H9 (cell line): ENCODE data around the gene TADA2A. TPM values are rescaled to one million over a fixed set of nuclear protein-coding genes. Genes with fewer than 3 reads are reported as not detected.

Source experiments
- DNase-seq: peaks from one replicate; pipeline ENCODE4 v3.0.0-alpha.2; 2017
- H2AFZ ChIP-seq: one replicate; pipeline ENCODE4 v1.6.1; 2013; ENCODE audit warnings: mild to moderate bottlenecking, low read length, control low read depth, moderate library complexity
- H2AK5ac ChIP-seq: 2 replicates; pipeline ENCODE4 v1.6.1; 2013; ENCODE audit warnings: low read length, control low read depth, mixed read lengths; ENCODE audit not compliant: insufficient read length
- H2BK120ac ChIP-seq: one replicate; pipeline ENCODE4 v1.6.1; 2013; ENCODE audit warnings: low read depth, mild to moderate bottlenecking, low read length, control low read depth, inconsistent platforms; ENCODE audit not compliant: poor library complexity, severe bottlenecking
- H2BK12ac ChIP-seq: 2 replicates; pipeline ENCODE4 v1.6.1; 2013; ENCODE audit warnings: low read length, control low read depth, mixed read lengths, low read depth; ENCODE audit not compliant: insufficient read length
- H2BK15ac ChIP-seq: 2 replicates; pipeline ENCODE4 v1.6.1; 2013; ENCODE audit warnings: low read depth, low read length, control low read depth
- H2BK20ac ChIP-seq: one replicate; pipeline ENCODE4 v1.6.1; 2013; ENCODE audit warnings: low read depth, mild to moderate bottlenecking, low read length, control low read depth, inconsistent platforms; ENCODE audit not compliant: poor library complexity, severe bottlenecking
- H2BK5ac ChIP-seq: 2 replicates; pipeline ENCODE4 v1.6.1; 2013; ENCODE audit warnings: low read length, control low read depth, mixed read lengths; ENCODE audit not compliant: insufficient read length
- H3K14ac ChIP-seq: 2 replicates; pipeline ENCODE4 v1.6.1; 2013; ENCODE audit warnings: low read length, control low read depth; ENCODE audit not compliant: insufficient read depth
- H3K18ac ChIP-seq: 2 replicates; pipeline ENCODE4 v1.6.1; 2013; ENCODE audit warnings: low read depth, mild to moderate bottlenecking, mixed read lengths, low read length, control low read depth; ENCODE audit not compliant: insufficient read length
- H3K23ac ChIP-seq: 2 replicates; pipeline ENCODE4 v1.6.1; 2013; ENCODE audit warnings: low read length, control low read depth, mixed read lengths, low read depth; ENCODE audit not compliant: insufficient read length
- H3K23me2 ChIP-seq: 2 replicates; pipeline ENCODE4 v1.6.1; 2013; ENCODE audit warnings: low read depth, mild to moderate bottlenecking, mixed read lengths, low read length, control low read depth; ENCODE audit not compliant: insufficient read length, poor library complexity, severe bottlenecking
- H3K27ac ChIP-seq: 2 replicates; pipeline ENCODE4 v1.5.1; 2013; ENCODE audit warnings: low read length, control low read depth, mixed read lengths, low read depth; ENCODE audit not compliant: insufficient read length
- H3K27me3 ChIP-seq: 2 replicates; pipeline ENCODE4 v1.6.1; 2013; ENCODE audit warnings: low read length, control low read depth, inconsistent platforms; ENCODE audit not compliant: insufficient read depth
- H3K4ac ChIP-seq: 2 replicates; pipeline ENCODE4 v1.6.1; 2013; ENCODE audit warnings: low read depth, mild to moderate bottlenecking, control low read depth, inconsistent platforms, low read length, moderate library complexity
- H3K4me1 ChIP-seq: 2 replicates; pipeline ENCODE4 v1.6.1; 2013; ENCODE audit warnings: low read length, control low read depth, inconsistent platforms; ENCODE audit not compliant: insufficient read depth
- H3K4me2 ChIP-seq: 2 replicates; pipeline ENCODE4 v1.6.1; 2013; ENCODE audit warnings: low read length, control low read depth, mixed read lengths; ENCODE audit not compliant: insufficient read length, insufficient read depth
- H3K56ac ChIP-seq: 2 replicates; pipeline ENCODE4 v1.6.1; 2013; ENCODE audit warnings: low read depth, mild to moderate bottlenecking, mixed read lengths, low read length, control low read depth; ENCODE audit not compliant: insufficient read length
- H3K79me1 ChIP-seq: 2 replicates; pipeline ENCODE4 v1.6.1; 2013; ENCODE audit warnings: low read depth, mild to moderate bottlenecking, moderate library complexity, low read length, control low read depth, inconsistent platforms; ENCODE audit not compliant: insufficient read depth, poor library complexity, severe bottlenecking
- H3K79me2 ChIP-seq: 2 replicates; pipeline ENCODE4 v1.6.1; 2013; ENCODE audit warnings: low read length, control low read depth, inconsistent platforms; ENCODE audit not compliant: insufficient read depth
- H3K9ac ChIP-seq: 2 replicates; pipeline ENCODE4 v1.6.1; 2013; ENCODE audit warnings: low read length, control low read depth, mixed read lengths; ENCODE audit not compliant: insufficient read length; ENCODE audit errors: extremely low read depth
- H3K9me3 ChIP-seq: one replicate; pipeline ENCODE4 v1.6.1; 2013; ENCODE audit warnings: low read depth, low read length, inconsistent platforms; ENCODE audit not compliant: control insufficient read depth
- H3T11ph ChIP-seq: one replicate; pipeline ENCODE4 v1.6.1; 2013; ENCODE audit warnings: mild to moderate bottlenecking, low read length, control low read depth, inconsistent platforms
- H4K20me1 ChIP-seq: one replicate; pipeline ENCODE4 v1.6.1; 2013; ENCODE audit not compliant: control insufficient read depth, insufficient read length, insufficient read depth
- H4K5ac ChIP-seq: 2 replicates; pipeline ENCODE4 v1.6.1; 2013; ENCODE audit warnings: low read depth, mild to moderate bottlenecking, mixed read lengths, low read length, control low read depth; ENCODE audit not compliant: insufficient read length
- H4K8ac ChIP-seq: replicated peaks from 2 replicates; pipeline ENCODE4 v1.6.1; 2013; ENCODE audit warnings: low read length, control low read depth, mixed read lengths, low read depth; ENCODE audit not compliant: insufficient read length
- H4K91ac ChIP-seq: 2 replicates; pipeline ENCODE4 v1.6.1; 2013; ENCODE audit warnings: low read depth, mild to moderate bottlenecking, moderate library complexity, mixed read lengths, low read length, control low read depth; ENCODE audit not compliant: insufficient read length
- H3K27ac Mint-ChIP-seq, 3 experiments: 2 replicates in 2 of 3; 3 replicates in 1 of 3; pipeline ENCODE4 v1.8.0; 2020 to 2021; ENCODE audit warnings: mixed read lengths in 3 of 3, mild to moderate bottlenecking in 1 of 3, moderate library complexity in 1 of 3
- H3K27me3 Mint-ChIP-seq: 2 replicates; pipeline ENCODE4 v1.8.0; 2021; ENCODE audit warnings: low read depth, mild to moderate bottlenecking, moderate library complexity, mixed read lengths
- H3K36me3 Mint-ChIP-seq, 3 experiments: 2 replicates in 2 of 3; 3 replicates in 1 of 3; pipeline ENCODE4 v1.8.0; 2020 to 2021; ENCODE audit warnings: low read depth in 3 of 3, mixed read lengths in 3 of 3; ENCODE audit not compliant: insufficient read depth in 1 of 3
- H3K4me1 Mint-ChIP-seq, 2 experiments: 2 replicates each; pipeline ENCODE4 v1.8.0; 2020; ENCODE audit warnings: mixed read lengths in 2 of 2
- H3K4me3 Mint-ChIP-seq, 2 experiments: 2 replicates in 1 of 2; 3 replicates in 1 of 2; pipeline ENCODE4 v1.8.0; 2020 to 2021; ENCODE audit warnings: mild to moderate bottlenecking in 2 of 2, mixed read lengths in 2 of 2, moderate library complexity in 1 of 2
- H3K9me3 Mint-ChIP-seq, 2 experiments: 2 replicates in 1 of 2; 3 replicates in 1 of 2; pipeline ENCODE4 v1.8.0; 2020; ENCODE audit warnings: mild to moderate bottlenecking in 2 of 2, mixed read lengths in 2 of 2, moderate library complexity in 1 of 2
- WGBS: extraction: QIAGEN DNeasy Blood & Tissue Kit; methylation state at CpG from one replicate; pipeline ENCODE4 v1.1.7; 2013; ENCODE audit warnings: missing lambda C conversion rate, low lambda C conversion rate, mixed read lengths; ENCODE audit not compliant: insufficient read length; ENCODE audit errors: extremely low coverage; 5-methylcytosine and 5-hydroxymethylcytosine counted together
- total RNA-seq: library from RNA; stranded (reverse); gene quantifications from 2 replicates; pipeline ENCODE4 v1.2.1, GENCODE V29; 2021
- TF ChIP-seq, protein P1 (sequence below): fragments of 200-600 bp; sonication (generic); conservative IDR thresholded peaks from 3 replicates; pipeline ENCODE4 v1.8.0; 2021; ENCODE audit warnings: antibody characterized with exemption, mild to moderate bottlenecking

Gene TADA2A
- total RNA-seq, 1 experiment from 2014 or later: 20.9 TPM

DNA sequence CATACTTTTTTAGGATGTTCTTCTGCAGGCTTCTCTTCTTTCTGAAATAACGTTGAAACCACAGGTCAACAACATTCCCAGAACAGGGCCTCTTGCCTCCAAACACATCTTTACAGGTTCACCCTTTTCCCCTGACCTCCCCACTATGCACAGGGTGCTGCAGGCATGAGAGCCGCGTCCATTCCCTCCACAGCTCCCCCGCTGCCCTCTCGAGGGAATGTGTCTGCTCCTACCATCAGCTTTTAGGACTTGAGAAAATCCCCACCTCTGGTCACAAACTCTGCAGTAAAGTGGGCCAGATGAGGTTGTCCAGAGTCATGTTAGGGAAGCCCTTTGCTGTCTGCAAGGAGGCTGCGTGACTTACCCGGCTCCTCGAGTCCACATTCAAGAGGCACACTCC lies 113.5 kb downstream of the TADA2A start:
- Histone ChIP-seq H4K91ac (no peak overlapping the region), H3K14ac (no peak overlapping the region), H3K79me1 (no peaks in the 10 kb centered on the region), H3K23ac (no peak overlapping the region), H3K27ac (no peak overlapping the region), H3K4ac (no peak overlapping the region), H2BK120ac (no peak overlapping the region), H2BK12ac (no peak overlapping the region), H3K23me2 (no peaks in the 10 kb centered on the region), H2BK20ac (no peak overlapping the region), H2AK5ac (no peak overlapping the region), H3K56ac (no peak overlapping the region), H4K20me1 (no peaks in the 10 kb centered on the region), H3K18ac (no peak overlapping the region), H4K5ac (no peak overlapping the region), H3K9me3 (no peaks in the 10 kb centered on the region), H3K4me2 (no peak overlapping the region), H2AFZ (no peak overlapping the region), H3K27me3 (no peaks in the 10 kb centered on the region), H4K8ac (no peak overlapping the region), H3K4me1 (no peaks in the 10 kb centered on the region), H3T11ph (no peak overlapping the region), H3K79me2 (no peaks in the 10 kb centered on the region), H2BK15ac (no peak overlapping the region), H3K9ac (no peak overlapping the region), H2BK5ac (no peak overlapping the region)
- TF ChIP-seq, protein P1, sequence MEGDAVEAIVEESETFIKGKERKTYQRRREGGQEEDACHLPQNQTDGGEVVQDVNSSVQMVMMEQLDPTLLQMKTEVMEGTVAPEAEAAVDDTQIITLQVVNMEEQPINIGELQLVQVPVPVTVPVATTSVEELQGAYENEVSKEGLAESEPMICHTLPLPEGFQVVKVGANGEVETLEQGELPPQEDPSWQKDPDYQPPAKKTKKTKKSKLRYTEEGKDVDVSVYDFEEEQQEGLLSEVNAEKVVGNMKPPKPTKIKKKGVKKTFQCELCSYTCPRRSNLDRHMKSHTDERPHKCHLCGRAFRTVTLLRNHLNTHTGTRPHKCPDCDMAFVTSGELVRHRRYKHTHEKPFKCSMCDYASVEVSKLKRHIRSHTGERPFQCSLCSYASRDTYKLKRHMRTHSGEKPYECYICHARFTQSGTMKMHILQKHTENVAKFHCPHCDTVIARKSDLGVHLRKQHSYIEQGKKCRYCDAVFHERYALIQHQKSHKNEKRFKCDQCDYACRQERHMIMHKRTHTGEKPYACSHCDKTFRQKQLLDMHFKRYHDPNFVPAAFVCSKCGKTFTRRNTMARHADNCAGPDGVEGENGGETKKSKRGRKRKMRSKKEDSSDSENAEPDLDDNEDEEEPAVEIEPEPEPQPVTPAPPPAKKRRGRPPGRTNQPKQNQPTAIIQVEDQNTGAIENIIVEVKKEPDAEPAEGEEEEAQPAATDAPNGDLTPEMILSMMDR: 0 out of 3 replicates have a peak, but pooled peaks have one; percentile 18
- no CpG with 5 or more reads among the region's 8 CpGs for WGBS
- DNase-seq: no peak
- Mint-ChIP-seq H3K27me3 (no peaks in the 10 kb centered on the region), H3K36me3 (peaks cover 3 to 48% (median 31%) of the 10 kb centered on the region in 3 experiments; a peak in 6 of 7 replicates), H3K4me1 (peaks cover 0 to 4% of the 10 kb centered on the region in 2 experiments; a peak in 1 of 4 replicates), H3K9me3 (no peaks in the 10 kb centered on the region), H3K27ac (peak overlapping the region; percentile 22 to 69 (median 60); a peak in 2 of 7 replicates), H3K4me3 (no peak overlapping the region)
